Kidney (tissue), 14 donors: Measurements from ENCODE around the gene S100A5. TPM values are rescaled to one million over a fixed set of nuclear protein-coding genes. Genes with fewer than 3 reads are reported as not detected.
A peak's percentile ranks its signal among the peaks of the same experiment; 100 is the strongest.

ENCODE experiments used
- DNase-seq, 5 donors: peaks; one replicate each; pipeline ENCODE4 v3.0.0-alpha.2; 2013 to 2020
- FAIRE-seq: peaks from 2 replicates; lab custom pipeline; 2012; peaks lifted over from hg19 to GRCh38; lab: Jason Lieb, UNC
- H3K27ac ChIP-seq, 2 donors: one replicate each; pipeline ENCODE4 v1.7.0; 2013; ENCODE audit warnings: low read depth in 2 of 2, low read length in 2 of 2, inconsistent platforms in 1 of 2
- H3K27me3 ChIP-seq: one replicate; pipeline ENCODE4 v1.7.1; 2013; ENCODE audit warnings: low read length, inconsistent platforms; ENCODE audit not compliant: control insufficient read depth, insufficient read depth
- H3K36me3 ChIP-seq, 3 donors: one replicate each; pipeline versions ENCODE4 v1.7.0 to v1.7.1; 2013; ENCODE audit warnings: low read length in 3 of 3, control low read depth in 1 of 3, inconsistent platforms in 1 of 3; ENCODE audit not compliant: insufficient read depth in 3 of 3, control insufficient read depth in 2 of 3
- H3K4me1 ChIP-seq, 3 donors: one replicate each; pipeline versions ENCODE4 v1.7.0 to v1.7.1; 2013; ENCODE audit warnings: low read length in 3 of 3, inconsistent platforms in 1 of 3, low read depth in 1 of 3; ENCODE audit not compliant: control insufficient read depth in 2 of 3, insufficient read depth in 2 of 3
- H3K4me3 ChIP-seq, 3 donors: one replicate each; pipeline versions ENCODE4 v1.7.0 to v1.8.1; 2013; ENCODE audit warnings: low read length in 3 of 3, control low read depth in 1 of 3, inconsistent platforms in 1 of 3
- H3K9ac ChIP-seq, 3 donors: one replicate each; pipeline versions ENCODE4 v1.7.0 to v1.7.1; 2013; ENCODE audit warnings: low read length in 3 of 3, control low read depth in 1 of 3, inconsistent platforms in 1 of 3
- H3K9me3 ChIP-seq, 3 donors: one replicate each; pipeline versions ENCODE4 v1.7.0 to v1.7.1; 2013; ENCODE audit warnings: low read length in 3 of 3, control low read depth in 1 of 3, inconsistent platforms in 1 of 3; ENCODE audit not compliant: control insufficient read depth in 2 of 3, insufficient read depth in 1 of 3
- CTCF ChIP-seq: IDR thresholded peaks from 3 replicates; pipeline ENCODE4 v1.5.1; 2012; ENCODE audit warnings: mild to moderate bottlenecking, moderate library complexity, borderline replicate concordance; ENCODE audit not compliant: insufficient read depth; ENCODE audit errors: extremely low read depth
- intact Hi-C: fragments of 100-400 bp; cut with DNase I; formaldehyde crosslinking; loops from one replicate; pipeline ENCODE4 v1.11.1; 2022
- polyA plus RNA-seq: library from polyadenylated mRNA; stranded (reverse); fragments of 350-450 nt; fragmentation: Illumina TruSeq; extraction: RNeasy Lipid Tissue Mini Kit (QIAGEN cat#74804); gene quantifications from one replicate; pipeline ENCODE4 v1.2.3, GENCODE V29; 2014; ENCODE audit warnings: low read depth, low replicate concordance; ENCODE audit not compliant: insufficient read depth
- total RNA-seq: library from RNA; stranded (reverse); fragmentation: NEBNext Ultra II Directional; extraction: Animal tissue kit (Norgen Biotek cat#: 25700); gene quantifications from one replicate; pipeline ENCODE4 v1.2.1, GENCODE V29; 2021
- donor health status: control.
- donor health status: control.
- donor health status: control.
- donor health status: control.
- donor health status: control.
- donor health status: DM: yes; HTN: yes; CAD: no.
- donor health status: Normal renal cell carcinoma (clear cell type).

S100A5 gene
- total and polyA plus RNA-seq, 2 donors from 2014 or later: 0.91 to 1.9 TPM

- FAIRE-seq (no peak), DNase-seq (peak; percentile 54 to 93 (median 84))
- intact Hi-C loops: no loop called here
- Histone ChIP-seq H3K4me3 (no peak overlapping the region), H3K27me3 (no peaks in the 10 kb centered on the region), H3K27ac (peak overlapping the region in 1 of 2 donors; percentile 51), H3K9ac (no peak overlapping the region), H3K9me3 (no peaks in the 10 kb centered on the region), H3K36me3 (no peaks in the 10 kb centered on the region), H3K4me1 (peaks cover 0 to 4% (median 0%) of the 10 kb centered on the region in 3 donors)
- TF ChIP-seq CTCF: no peak
These were observed 33.8 kb downstream of the S100A5 start for GRCh38 chr1:153506831-153507413.

- Histone ChIP-seq H3K9ac (no peak overlapping the region), H3K9me3 (no peaks in the 10 kb centered on the region), H3K4me3 (no peak overlapping the region), H3K4me1 (peaks cover 0 to 4% (median 0%) of the 10 kb centered on the region in 3 donors), H3K36me3 (no peaks in the 10 kb centered on the region), H3K27ac (peak overlapping the region in 1 of 2 donors; percentile 64), H3K27me3 (no peaks in the 10 kb centered on the region)
- intact Hi-C loops: no loop called here
- no peak for FAIRE-seq
- no peak for TF ChIP-seq CTCF
- DNase-seq: no peak
These were observed 34.3 kb downstream of the S100A5 start for GRCh38 chr1:153506386-153506785.

- no peak for TF ChIP-seq CTCF
- Histone ChIP-seq H3K4me1 (peaks cover 0 to 4% (median 0%) of the 10 kb centered on the region in 3 donors), H3K9ac (no peak overlapping the region), H3K27ac (no peak overlapping the region), H3K27me3 (no peaks in the 10 kb centered on the region), H3K36me3 (no peaks in the 10 kb centered on the region), H3K4me3 (no peak overlapping the region), H3K9me3 (no peaks in the 10 kb centered on the region)
- no peak for DNase-seq
- no peak for FAIRE-seq
- intact Hi-C loops: no loop called here
These were observed 35.2 kb downstream of the S100A5 start for GRCh38 chr1:153505576-153505975.
